Stimulated activated CD4-positive, alpha-beta T cell treated with anti-CD3 and anti-CD28 coated beads, Interleukin-4, amount 100 ng/mL, for 48 hours (primary cell): Measurements from ENCODE around the gene COL6A3.

Experiments used
- DNase-seq, 2 donors: peaks; one replicate each; pipeline ENCODE4 v3.0.0-alpha.2; 2020; ENCODE audit warnings: low read depth in 2 of 2

Gene COL6A3

DNA sequence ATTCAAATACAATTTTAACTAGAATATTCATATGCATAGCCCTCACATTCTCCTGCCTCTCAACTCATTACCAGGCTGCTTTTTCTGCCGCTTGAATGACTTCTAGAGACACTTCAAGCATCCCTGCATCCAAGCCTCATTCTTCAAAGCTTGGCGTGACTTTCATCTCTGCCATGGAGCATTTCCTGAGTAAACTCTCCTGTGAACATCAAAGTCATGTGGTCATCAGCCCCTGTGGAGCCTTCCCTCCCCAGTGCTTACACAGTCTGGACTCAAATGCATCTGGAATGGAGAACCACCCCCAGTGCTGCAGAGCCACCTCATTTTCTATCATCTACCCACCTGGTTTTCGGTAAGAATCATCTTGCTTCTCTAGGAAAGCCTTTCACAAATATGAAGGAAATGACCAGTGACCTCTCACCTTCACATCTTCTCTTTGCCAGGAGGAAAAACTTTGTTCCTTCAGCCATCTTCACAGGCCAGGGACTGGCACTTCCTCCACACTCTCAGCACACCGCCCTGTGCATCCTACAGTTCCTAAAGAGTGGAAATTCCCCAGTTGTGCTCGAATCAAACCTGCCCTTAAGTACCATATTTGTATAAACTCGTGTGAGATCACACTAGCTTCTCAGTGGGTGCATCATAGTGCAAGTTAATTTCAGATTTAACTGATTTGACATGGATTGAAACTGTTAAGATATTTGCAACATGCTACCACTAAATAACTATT, 116.4 kb downstream of the COL6A3 start:
- DNase-seq, result no peak

DNA sequence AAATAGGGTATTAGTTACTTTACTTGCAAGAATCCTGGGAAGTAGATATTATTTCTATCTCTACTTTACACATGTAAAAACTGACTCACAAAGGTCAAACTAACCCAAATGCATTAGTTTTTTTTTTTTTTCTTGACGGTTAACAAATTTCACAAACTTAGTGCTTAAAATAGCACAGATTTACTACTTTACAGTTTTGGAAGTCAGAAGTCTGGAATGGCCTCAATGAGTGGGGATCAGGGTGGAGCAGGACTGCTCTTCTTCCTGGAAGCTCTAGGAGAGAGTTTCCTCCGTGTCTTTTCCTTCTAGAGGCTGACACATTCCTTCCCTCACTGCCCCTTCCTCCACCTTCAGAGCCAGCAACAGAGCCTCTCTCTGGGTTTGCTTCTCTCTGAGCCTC, 117.2 kb downstream of the COL6A3 start:
- DNase-seq, result no peak

- no peak for DNase-seq
Measured at GRCh38 chr2:237295889-237296480, 118.0 kb downstream of the COL6A3 start.

DNA sequence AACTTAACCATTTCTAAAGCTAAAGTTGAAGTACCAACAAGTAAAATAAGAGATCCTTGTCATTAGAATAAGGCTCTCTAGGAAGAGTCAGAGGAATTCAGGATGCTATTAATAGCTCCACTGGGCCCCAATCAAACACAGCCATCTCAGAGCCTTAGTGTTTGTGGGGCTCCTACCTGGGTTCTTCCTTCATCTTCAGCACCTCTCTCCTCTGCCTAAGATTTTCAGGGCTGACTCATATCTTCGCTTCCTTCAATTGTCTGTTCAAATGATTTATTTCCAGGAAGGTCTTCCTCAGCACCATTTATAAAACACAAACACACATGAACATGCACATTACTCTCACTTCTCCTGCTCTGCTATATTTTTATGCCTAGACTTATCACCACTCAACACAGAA, 119.5 kb downstream of the COL6A3 start:
- DNase-seq, result no peak

- DNase-seq, result no peak
Measured at GRCh38 chr2:237293978-237294377, 120.0 kb downstream of the COL6A3 start.

DNA sequence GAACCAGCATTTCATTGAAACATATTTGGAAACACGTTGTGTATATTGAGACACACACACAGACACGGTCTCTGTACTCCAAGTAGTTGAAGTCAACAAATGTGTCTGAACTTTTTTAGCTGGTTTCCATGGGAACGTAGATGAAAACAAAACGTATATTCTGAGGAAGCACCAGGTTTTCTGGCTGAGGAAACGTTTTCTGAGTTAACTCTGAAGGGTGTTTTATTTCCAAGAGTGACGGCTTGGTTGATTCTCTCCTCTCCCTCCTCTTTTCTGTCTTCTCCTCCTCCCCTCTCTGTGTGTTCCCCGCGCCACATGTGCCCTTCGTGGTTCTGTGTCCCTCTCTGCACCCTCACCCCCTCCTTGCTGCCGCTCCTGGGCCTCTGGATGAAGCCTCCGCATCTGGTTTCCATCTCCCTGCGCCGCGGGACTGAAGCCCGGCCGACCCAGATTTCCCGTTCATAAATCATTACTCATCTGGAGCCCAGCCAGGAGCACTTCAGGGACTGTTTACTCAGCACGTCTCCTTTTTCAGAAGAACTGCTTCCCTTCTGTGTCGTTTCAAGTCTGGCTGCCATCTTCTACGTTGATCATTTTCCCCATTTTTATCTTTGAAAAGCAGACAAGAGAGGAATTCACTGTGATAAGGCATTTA, 122.7 kb downstream of the COL6A3 start:
- peak; percentile 20 to 27 for DNase-seq

GRCh38 chr2:237290261-237290660, 123.7 kb downstream of the COL6A3 start:
- DNase-seq, result no peak

DNA sequence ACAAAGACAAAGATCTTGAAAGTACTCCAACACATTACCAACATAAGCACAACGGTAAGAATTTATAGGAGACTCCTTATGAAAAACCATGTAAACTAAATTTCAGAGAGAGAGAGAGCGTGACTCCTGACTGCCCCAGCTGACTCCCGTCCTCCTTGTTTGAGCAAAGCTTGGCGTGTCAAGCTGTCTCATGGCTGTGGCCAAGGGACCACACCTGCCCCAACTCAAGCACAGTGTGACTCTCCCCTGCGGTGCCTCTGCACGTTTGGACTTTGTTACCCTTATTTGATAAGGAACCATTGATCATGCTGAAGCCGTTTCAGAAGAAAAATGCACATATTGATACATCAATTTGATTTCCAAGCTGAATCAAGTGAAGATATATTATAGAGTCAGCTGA, 124.8 kb downstream of the COL6A3 start:
- DNase-seq, result no peak

DNA sequence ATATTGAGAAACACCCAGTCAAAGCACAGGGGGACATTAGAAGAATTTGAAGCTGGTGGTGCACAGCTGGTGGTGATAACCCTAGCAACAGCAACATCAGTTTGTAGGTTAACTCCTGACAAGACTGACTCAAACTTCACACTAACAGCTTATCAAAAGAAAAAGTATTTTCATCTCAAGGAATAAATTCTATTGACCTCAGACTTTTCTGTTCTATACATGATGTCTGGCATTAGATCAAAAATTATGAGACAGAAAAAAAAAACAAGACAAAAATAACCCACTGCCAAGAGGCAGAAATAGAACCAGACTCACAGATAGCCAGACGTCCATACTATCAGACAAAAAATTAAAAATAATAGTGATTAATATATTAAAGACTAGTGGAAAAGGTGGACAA, 126.1 kb downstream of the COL6A3 start:
- no peak for DNase-seq

GRCh38 chr2:237283131-237283928, 130.6 kb downstream of the COL6A3 start:
- no peak for DNase-seq

GRCh38 chr2:237282568-237283128, 131.3 kb downstream of the COL6A3 start:
- DNase-seq, result no peak

GRCh38 chr2:237281836-237282306, 132.1 kb downstream of the COL6A3 start:
- no peak for DNase-seq

DNA sequence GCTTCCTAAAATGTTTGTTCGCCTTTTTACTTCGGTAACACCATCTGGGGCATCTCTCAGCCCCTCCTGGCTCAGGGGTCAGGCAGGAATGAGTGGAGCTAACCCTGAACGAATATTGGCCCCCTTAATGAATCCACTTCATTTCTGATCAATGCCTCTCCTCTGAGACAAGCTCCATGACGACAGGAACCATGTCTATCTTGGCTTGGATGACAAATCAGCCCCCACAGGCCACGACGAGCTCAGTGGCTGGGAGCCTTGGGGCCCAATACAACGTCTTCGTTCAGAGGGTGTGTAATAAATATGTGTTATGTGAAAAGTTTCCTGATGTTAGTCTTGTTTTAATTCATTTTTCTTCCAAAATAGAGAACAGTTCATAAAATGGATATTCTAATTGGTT, 133.0 kb downstream of the COL6A3 start:
- DNase-seq, result no peak

DNA sequence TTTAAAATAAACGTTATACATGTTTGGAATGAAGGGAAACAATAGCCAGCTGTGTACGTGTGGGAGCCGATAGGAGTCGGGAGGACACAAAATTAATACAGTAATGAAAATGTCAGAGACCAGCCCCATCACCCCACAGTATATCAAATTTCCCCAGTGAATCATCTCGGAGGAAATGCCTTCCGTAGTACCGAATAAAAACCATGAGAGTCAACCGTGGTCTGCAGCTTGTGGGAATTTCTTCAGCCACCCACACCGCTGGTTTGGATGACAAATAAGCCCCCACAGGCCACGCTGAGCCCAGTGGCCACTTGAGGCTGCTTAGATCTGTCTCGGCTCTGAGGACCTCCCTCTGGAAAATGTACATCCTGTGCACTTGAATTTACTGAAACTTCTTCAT, 133.7 kb downstream of the COL6A3 start:
- no peak for DNase-seq

DNA sequence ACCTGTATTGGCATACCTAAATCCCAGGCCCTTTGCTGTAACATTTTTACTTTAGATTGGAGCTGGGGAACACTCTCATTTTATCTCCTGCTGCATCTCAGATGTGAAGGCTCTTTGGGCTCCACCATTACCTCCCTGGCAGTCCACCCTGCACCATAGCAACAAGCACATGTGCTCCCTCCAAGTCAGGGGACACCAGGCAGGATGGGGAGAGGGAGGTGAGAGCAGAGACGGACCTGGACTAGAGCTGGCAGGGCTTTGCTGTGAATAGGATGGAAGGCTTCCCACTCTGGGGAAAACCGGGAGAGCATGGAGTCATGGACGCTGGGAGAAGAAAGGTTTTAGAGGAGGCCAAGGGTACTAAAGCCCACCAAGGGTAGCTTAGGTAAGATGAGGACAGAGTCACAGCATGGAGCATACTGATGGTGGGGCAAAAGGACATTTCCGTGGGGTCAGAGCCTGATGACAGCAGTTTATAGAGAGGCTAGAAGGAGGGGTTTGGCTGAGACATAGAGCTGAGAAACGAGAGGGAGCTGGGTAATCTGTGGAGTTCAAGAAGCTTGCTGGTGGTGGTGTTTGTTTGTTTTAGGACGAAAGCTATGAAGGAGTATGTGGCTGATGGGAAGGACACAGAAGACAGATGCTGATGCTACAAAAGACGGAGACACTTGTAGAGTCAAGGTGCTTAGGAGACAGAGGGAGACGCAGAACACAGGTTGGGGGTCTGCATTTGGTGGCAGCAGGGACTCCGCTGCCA, 134.8 kb downstream of the COL6A3 start:
- no peak for DNase-seq

DNA sequence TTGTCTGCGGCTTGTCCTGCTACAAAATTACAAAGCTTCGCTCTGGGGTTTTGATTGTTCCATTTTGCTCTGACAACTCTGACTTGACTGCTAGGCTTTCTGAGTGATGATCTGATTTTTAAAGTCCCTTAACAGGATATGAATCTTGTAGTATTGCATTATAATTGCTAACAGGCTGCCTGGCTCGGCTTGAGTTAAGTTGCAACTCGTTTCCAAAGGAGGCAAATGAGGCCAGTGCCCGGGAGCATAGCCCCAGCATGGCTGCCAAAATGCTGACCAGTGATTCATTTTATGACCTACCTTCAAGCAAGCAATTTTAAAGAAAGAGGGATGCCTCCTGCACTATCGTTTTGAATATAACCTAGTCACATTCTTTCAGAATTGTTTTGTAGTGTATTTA, 135.4 kb downstream of the COL6A3 start:
- no peak for DNase-seq

- no peak for DNase-seq
Measured at GRCh38 chr2:237276716-237277490, 137.1 kb downstream of the COL6A3 start.
